NCI-H2081 (cell line): ENCODE data around the gene FOXP2.
A peak's percentile ranks its signal among the peaks of the same experiment; 100 is the strongest.

Experiments used
- DNase-seq, 2 experiments: peaks; one replicate each; lab custom pipeline; 2025; lab: John Stamatoyannopoulos, UW

FOXP2 gene

DNA sequence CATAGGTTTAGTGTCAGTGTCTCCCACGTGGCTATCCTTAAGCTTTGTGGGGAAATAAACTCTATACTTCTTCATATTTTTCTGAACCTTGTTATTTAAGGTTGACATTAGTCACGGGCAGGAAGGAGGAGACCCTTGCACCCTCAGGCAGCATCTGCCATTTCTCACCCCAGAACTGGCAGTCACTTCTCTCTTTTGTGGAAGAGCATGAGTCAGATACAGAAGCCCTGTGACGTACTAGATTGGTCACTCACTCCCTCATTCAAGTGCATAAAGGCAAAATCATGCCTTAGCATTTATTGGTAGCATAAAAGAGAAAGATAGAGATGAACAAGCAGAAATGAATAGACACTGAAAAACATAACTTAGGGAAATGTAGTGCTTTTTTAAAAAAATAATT, 301.3 kb downstream of the FOXP2 start:
- DNase-seq: no peak

DNA sequence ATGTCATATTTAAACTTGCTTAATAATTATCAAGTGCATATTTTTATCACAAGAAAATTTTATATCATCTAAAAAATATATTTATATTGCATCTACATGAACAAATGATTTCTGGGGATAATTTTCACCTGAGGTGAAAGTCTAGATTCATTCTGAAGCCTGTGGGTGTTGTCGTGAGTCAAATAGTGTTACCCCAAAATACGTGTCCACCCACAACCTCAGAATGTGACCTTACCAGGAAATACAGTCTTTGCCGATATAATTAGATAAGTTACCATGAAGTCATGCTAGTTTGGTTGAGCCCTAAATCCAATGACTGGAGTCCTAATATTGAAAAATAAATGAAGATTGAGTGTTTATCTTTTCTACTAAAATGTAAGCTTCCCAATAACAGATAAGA, 304.2 kb downstream of the FOXP2 start:
- no peak for DNase-seq

DNA sequence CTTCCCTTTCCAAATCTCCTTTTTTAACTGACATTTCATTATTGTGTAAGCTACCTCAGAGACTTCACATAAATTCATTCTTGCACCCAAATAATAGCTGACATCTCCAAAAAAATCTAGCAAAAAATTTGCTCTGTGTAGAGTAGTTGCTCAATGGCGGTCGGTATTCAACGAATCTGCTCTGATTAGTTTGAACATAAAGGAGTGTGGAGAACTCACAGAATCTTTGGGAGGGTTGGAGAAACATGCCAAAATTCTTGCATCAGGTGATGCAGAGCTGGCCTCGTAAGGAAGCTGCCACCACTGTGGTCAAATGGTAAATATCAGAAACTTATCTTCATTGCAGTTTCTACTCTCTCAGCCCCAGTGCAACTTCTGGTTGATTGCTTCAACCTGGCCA, 306.1 kb downstream of the FOXP2 start:
- no peak for DNase-seq

DNA sequence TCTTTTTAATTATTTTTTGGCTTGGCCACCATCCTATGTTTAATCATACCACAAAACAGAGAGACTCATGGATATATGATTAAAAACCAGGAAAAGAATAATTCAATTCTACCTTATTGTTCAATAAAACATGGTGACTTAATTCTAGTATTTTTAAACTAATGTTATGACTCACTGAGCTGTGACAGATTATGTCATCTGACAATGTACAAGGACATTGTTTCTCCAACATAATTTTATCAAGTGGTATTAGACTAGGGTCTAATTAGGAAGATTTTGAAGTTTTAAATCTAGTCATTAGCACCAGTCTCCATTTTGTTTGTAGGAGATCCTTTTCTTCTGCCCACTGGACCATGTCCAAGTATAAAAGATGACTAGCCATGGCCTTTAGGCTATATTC, 307.9 kb downstream of the FOXP2 start:
- DNase-seq: no peak

DNA sequence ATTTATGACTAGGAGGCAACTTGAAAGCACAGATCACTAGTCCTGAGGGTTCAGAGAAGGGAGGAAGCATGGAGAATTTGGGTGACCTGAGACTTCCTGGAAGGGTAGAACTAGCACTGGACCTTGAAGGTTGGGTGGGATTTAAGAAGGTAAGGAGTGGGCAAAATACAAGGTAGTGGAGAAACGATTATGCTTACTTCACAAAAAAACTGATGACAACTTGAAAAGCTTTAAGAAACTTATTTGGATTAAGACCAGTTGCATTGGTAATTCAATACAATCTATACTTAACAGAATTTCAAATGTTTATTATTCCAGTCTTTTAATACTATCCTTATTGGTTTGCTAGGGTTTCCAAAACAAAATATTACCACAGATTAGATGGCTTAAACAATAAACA, 308.7 kb downstream of the FOXP2 start:
- DNase-seq: no peak

DNA sequence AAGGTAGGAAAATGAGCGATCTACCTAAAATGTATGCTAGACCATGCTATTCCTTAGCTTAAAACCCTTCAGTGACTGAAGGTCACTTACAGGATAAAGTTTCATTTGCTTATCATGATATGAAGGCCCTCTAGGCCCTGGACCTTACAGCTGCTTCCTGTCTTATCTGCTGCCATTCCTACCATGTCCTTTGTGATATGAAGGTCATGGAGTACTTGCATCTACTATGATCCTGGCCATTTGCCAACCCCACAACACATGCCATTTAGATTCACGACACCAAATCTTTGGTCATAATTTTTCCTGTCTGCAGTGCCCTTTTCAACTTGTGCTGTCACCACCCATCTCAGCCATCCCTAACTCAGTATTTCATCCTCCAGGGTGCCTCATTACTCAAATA, 325.5 kb downstream of the FOXP2 start:
- DNase-seq: no peak

DNA sequence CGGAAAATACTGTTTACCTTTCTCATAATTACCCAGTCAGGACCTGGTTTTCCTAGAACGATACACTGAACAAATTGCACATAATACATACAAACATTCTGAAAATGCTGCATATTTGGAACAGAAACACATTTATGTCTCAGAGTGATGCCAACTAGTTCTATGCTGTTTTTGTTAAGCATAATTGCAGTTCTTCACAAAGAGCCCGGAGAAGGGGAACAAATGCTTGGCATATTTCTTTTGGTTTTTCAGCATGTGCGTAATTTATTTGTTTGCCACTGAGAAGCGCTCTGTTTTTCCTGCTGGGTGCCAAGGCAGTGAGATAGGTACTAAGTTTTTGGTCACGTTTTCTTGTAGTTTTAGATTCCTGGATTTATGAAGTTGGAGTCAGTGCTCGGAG, 326.3 kb downstream of the FOXP2 start:
- DNase-seq: peak in 1 of 2 experiments; percentile 38

DNA sequence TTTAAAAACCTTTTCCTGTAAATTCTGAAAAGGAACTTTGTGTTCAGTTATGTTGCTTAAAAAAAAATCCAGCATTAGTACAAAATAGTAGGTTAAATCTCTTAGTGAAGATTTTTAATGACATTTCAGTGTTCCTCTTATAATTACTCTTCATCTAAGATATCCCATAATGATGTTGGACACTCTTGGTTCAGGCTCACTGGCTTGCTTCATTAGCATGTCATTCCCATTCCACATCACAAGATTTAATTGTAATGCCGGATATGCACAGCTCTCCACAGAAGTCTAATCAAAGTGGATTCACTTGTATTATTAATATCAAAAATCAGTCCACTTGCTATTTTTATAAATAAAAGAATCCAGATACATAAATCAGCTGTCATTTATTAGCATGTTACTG, 327.3 kb downstream of the FOXP2 start:
- DNase-seq: no peak
